Skin of body (tissue), 2 donors: ENCODE results near the gene TMEM158. TPM values are rescaled to one million over a fixed set of nuclear protein-coding genes. Genes with fewer than 3 reads are reported as not detected.

Experiments used
- DNase-seq: peaks from one replicate; lab custom pipeline; 2025; lab: John Stamatoyannopoulos, UW
- total RNA-seq: library from RNA; depleted of rRNA; stranded (reverse); fragments of >200 nt; gene quantifications from one replicate; pipeline ENCODE4 v1.2.3, GENCODE V29; 2014

Gene TMEM158
- total RNA-seq, 1 donor from 2014 or later = 2.4 TPM

DNA sequence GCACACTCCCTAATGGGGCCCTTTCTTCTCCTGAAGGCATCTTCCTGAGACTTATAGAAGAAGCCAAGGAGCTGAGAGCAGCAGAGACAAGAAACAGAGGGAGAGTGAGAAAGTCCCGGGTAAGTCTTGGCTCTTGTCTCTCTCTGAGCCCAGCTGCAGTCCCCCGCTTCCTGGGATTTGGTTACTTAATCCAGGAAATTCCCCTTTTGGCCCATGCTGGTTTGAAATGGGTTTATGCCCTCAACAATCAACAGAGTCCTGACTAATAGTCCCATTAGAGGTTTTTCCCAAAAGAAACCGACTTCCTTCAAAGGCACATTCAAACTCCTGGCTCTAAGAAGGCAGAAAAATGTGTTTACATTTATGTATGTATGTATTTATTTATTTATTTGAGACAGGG, 22.0 kb downstream of the TMEM158 start:
- DNase-seq = no peak

DNA sequence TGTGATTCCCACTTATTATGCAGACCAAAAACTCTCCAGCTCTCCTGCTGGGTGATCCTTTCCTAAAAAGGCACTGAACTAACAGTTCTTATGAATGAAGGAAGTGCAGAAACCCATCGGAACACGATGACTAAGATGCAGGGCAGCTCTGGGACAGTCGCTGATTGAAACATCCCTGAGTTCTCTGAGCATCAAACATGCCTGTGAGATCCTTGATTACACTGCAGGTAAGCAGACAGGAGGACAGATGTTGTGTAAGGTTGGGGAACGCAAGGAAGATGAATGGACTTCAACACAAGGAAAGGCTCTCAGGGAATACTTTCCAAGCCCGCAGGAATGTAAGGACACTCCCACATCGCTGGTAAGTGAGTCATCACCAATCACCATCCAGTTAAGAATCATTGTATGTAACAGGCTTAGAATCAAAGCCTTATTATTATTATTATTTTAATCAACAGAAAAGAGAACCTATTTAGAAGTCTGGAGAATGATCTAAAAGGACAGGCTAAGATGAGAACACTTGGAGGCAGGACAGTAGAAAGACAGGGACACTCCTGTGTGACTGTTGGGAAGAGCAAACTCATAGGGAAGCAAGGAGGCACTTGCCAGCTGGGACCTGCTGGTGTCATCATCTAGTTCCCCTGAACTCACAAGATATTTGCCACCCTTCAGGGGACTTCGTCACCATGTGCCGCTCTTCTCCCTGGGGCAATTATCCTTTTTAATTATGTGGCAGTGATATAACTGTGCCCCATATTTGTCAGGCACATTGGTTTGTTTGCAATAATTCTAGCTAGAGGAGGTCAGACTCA, 26.0 kb downstream of the TMEM158 start:
- DNase-seq = no peak

DNA sequence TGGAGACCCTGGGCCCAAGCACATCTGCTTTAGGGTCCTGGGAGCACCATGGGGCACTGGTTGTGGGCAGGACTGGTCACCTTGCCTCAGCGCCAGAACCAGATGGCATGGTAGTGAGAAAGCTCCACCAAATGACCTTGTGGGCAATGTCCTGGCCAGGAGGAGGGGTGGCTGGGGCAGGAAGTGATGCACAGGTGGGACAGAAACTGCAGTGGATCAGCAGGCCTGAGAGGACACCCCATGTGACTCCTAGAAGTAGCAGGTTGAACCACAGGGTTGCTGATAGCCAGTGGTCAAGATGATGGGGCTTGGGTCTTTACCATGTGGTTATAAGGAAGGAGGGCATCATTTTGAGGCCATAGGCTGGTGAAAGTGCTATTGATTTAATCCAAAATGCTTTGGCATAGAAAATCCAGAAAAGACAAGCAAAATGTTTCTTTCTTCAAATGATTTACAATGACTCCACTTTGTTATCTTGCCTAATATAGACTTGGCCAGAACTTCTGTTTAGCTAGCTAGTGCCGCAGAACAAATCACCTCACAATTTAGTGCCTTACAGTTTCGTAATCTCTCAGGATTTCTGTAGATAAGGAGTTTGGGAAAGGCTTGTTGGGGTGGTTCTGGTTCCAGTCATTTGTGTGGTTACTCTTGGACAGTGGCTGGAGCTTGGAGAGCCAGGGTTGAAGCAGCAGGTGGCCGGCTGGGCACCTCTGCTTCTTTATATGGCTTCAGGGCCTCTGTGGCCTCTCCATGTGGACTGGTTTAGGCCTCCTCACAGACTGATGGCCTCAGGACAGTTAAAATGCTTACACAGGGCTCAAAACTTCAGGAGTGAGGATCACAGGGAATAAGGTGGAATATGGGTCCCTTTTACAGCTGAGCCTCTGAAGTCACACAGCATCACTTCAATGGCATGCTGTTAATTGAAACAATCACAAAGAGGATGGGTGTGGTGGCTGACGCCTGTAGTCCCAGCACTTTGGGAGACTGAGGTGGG, 27.5 kb downstream of the TMEM158 start:
- DNase-seq = no peak

DNA sequence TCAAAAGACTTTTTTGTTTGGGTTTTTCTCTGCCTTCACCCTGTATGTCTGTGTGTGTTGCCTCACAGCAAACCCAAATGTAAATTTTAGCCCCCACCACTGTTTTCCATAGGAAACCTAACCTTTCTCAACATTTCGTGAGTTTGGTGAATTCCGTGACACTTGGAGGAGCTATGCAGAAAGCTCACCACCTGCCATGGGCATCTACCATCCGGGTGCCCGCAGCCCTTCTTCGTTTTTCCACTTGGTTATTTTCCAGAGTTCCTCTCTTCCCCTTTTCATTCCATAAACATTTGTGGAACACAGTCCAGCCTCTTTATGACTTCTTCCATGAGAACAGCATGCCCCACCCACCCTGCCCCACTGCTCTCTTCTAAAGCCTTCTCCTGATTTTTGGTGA, 31.3 kb downstream of the TMEM158 start:
- no peak for DNase-seq

DNA sequence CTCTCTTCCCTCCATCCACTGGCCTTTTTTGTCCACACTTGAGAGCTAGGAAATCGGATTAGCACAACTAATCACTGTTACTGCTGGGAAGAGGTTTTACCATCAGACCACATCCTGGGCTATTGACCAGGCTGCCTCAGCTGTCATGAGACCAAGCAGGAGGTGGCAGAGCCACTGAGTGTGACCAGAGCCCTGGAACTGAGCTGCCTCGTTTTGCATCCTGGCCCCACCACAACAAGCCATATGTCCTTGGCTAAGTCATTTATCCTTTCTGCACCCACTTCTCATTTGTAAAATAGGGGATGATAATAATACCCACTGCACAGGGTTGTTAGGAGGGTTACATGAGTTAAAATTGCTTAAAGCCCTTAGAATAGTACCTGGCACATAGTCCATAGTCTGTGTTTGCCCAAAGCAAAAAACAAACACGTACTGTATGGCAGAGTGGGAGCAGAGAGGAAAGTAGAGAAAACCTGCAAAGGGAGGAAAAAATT, 34.1 kb downstream of the TMEM158 start:
- DNase-seq = no peak

DNA sequence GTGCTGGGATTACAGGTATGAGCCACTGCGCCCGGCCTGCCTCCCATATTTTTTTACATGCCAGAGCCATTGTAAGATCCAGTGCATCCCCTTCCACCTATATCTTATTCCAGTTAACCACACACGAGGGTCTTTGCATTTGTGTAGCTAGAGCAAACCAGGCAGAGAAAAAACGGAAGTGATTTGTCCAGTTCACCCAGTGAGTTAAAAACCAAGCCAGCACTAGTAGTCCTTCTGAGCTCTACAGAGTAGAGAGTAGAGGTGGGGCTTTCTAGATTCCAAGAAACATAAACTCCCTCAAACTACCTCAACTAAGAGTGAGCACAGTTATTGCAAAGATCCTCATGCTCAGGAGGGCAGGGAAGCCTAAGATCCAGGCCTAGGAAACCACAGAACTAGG, 34.7 kb downstream of the TMEM158 start:
- no peak for DNase-seq

DNA sequence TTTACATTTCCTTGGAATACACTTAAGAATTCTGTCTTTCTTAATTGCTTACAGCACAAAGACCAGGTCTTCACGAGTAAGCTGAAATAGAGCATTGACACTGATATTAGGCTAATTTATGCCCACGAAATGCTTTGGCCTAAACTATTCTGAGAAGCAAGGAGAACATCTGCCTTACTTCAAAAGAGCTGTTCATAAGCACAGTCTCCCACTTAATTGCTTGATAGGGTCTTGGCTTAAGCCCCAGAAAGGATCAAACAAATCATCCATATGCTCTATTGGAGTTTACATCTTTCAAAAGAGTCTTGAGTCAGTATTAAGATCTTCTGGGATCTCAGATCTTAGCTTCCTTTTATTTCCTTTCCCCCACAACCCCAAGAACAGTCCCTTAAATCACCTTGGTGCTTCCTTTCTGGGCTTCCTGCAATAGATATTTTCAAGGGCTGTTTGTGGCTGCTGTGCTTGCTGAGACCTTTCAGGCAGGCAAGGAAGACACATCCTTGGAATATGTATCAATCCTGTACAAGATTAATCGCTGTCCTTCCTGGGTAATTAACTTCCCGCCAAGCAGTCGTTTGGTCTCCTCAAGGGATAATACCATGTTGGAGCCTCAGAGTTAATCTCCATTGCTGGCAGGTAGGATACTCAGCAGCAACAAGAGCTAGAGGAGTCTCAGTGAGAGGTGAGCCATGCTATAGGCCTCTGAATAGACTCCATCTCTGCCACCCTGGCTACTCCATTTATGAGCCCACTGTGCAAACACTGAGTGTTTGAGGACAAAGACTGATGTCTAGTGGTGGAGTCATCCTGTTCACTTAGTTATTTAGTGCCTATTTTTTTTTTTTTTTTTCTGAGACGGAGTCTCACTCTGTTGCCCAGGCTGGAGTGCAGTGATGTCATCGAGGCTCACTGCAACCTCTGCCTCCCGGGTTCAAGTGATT, 37.1 kb downstream of the TMEM158 start:
- DNase-seq = no peak

DNA sequence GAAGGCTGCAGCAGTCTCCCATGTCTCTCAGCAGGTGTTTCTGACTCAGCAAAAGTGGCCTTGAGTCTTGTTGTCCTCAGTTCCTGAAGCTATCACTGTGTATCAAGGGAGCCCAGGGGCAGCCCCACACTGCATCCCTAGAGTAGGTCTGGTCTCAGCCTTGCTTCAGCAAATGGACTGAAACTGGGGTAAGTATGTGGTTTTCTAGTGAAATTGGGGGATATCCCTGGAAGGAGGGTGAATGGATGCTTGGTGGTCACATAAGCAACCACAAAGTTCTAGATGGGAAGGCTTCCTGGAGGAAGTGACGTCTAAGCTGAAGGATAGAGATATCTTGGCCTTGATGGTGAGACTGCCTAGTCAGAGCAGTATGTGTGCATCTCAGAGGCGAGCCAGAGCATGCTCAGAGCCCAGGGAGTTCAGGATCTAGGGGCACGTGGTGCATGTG, 38.4 kb downstream of the TMEM158 start:
- no peak for DNase-seq

DNA sequence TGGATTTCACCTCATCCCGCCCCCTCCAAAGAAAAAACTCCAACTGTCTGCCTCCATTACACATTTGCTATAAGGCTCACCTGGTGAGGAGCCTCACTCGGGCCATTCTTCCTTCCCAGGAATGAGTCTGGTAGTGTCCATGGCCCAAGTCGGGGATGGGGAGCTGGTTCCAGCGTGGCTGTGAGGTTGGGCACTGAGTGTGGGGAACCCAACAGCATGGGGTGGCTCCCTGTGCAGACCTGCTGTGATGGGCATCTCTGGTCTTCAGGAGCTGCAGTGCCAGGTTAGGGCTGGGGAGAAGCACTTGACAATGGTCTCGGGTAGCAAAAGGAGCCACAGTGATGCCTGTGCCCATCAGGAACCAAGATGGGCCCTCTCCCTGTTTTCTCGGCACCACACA, 39.2 kb downstream of the TMEM158 start:
- no peak for DNase-seq

DNA sequence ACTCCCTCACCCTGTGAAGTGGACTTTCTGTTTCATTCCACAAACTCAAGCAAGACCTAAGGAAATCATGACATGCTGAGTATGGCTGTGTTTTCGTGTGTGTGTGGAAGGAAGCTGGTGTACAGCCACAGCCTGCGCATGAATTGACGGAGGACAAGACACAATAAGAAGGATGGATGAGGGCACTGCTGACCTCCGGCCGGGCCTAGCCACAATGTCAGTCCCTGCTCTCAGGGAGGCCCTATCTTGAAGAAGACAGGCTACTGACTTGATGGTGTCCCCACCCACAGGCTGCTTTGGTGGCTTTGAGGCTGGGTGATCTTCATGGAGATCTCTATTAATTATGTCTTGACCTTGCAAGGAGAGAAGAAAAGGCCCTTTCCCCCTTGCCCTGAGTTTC, 40.6 kb downstream of the TMEM158 start:
- DNase-seq = no peak

DNA sequence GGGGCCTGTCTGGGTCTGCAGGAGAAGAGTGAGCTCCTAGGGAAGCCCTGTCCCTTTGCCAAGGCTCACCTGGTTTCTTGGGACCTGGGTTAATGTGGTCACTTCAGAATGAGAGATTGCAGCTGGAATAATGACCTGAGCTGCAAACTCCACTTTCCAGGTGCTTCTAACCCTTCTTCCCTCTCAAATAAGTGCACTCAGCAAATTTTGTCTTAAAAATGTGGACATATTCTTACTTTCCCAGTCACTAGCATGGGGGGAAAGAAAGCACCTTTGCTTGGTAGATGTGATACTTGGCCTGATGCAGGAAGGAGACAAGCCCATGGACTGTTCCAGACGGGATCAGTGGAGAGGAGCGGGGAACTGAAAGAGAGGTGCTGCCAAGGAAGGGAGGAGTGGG, 41.0 kb downstream of the TMEM158 start:
- no peak for DNase-seq

DNA sequence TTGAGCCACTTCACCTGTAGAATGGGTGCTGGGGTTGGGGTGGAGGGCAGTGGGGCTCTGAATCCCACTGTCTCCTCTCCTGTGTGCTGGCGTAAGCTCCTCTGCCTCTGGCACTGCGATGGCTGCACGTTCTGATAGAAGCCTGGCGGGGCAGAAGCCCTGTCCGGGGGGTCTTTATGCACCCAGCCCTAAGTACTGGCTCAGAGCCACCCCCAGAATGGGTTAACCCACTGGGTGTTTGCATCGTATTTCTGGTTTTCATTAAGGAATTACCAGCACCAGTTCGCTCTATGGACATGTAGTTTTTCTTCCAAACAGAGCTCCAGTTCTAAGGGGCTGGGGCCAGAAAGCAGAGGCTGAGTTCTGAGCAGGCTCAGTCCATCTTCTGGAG, 42.2 kb downstream of the TMEM158 start:
- DNase-seq = no peak

DNA sequence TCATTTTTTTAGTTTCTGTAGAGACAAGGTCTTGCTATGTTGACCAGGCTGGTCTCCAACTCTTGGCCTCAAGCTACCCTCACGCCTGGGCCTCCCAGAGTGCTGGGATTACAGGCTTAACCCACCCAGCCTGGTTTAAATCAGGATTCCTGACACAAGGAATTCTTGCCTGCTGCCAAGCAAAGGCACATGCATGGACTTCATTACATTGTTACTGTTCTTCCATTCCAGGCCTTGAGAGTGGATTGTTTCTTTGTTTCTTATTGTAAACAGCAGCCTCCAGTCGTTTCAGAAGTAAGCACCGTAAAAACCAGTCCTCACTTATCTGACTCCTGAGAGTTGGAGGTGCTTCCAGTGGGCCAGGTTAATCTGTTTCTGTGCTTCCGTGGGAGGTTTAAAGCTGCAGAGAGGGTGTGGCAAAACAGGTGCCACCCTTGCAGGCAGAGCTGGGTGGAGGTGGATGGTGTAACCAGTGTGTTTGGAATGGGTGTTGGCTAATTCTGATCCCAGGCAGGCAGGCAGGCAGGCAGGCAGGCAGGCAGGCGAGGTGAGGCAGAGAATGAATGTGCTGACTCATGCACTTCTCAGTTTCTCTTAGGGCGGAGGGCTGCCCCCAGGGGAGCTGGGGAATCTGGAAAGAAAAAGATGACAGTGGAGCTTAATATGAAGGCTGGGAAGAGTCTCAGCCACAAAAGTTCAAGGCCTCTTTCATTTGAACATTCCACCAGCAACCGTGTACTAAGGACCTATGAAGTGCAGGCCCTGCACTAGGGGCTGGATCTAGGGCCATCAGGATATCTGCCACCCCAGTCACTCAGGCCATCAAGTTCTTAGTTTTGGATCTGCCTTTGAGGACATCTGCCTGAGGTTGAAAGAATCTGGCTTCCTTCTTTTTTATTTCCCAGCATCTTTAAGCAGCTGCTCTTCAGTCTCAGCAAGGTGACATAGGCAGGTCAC, 42.9 kb downstream of the TMEM158 start:
- peak; percentile 42 for DNase-seq

DNA sequence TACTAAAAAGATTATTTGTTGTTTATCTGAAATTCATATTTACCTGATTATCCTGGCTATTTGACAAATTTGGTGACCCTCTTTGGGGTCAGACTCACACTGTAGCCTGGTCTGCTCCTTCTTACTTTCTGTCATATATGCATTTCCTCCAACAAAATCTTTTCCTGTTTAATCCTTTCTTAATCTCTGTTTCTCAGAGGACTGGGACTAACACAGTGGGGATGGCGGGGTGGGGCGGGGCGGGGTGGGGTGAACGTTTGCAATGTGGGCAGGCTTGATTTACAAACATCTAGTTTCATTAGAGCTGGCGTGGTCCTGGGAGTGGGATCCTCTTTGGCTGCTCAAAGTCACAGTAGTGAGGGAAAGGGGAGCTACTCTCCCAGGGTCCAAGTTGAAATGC, 44.6 kb downstream of the TMEM158 start:
- DNase-seq = no peak

DNA sequence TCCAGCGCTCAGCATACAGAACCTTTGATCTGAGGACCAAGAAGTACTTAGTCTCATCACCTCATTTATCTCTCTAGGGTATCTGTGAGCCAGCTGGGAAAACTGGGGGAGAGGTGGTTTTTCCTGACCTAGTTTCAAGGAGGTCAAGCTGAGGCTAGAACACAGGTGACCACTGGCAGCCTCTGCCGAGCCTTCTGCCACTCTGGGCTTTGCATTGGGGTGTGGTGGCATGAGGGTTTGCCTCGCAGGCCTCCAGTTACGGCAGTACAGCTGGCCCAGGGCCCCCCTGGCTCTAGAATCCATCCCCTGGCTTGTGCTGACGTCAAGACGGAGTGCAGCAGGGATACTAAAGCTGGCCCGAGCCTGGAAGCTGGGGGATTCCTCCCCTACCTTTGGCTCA, 45.2 kb downstream of the TMEM158 start:
- DNase-seq = no peak

DNA sequence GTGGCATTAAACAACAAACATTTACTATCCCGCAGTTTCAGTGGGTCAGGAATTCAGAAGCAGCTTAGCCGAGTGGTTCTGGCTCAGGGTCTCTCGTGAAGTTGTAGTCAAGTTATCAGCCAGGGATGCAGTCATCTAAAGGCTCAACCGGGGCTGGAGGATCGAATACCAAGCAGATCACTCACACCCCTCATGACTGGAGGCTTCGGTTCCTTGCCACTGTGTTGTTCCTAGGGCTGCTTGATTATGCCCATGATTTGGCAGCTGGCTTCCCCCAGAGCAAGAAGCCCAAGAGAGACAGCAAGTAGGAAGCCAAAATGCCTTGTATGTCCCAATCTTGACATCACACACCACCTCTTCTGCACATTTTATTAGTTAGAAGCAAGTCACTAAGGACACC, 46.0 kb downstream of the TMEM158 start:
- no peak for DNase-seq

DNA sequence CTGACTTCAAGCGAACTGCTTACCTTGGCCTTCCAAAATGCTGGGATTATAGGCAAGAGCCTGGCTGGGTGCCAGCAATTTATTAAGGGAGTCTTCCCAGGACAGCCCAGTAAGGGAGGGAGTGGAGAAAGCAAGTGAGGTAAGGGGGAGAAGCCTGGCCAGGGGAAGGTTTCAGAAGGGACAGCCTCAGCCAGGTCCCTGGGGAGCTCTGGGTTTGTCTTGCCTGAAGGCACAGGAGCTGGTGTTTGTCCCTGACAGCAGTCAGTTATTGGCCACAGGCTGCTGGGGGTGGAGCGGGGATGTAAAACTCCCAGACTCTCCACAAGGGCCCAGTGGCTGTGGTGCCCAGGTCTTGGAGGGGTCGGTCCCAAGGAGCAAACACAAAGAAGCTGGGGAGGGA, 46.9 kb downstream of the TMEM158 start:
- DNase-seq = no peak

DNA sequence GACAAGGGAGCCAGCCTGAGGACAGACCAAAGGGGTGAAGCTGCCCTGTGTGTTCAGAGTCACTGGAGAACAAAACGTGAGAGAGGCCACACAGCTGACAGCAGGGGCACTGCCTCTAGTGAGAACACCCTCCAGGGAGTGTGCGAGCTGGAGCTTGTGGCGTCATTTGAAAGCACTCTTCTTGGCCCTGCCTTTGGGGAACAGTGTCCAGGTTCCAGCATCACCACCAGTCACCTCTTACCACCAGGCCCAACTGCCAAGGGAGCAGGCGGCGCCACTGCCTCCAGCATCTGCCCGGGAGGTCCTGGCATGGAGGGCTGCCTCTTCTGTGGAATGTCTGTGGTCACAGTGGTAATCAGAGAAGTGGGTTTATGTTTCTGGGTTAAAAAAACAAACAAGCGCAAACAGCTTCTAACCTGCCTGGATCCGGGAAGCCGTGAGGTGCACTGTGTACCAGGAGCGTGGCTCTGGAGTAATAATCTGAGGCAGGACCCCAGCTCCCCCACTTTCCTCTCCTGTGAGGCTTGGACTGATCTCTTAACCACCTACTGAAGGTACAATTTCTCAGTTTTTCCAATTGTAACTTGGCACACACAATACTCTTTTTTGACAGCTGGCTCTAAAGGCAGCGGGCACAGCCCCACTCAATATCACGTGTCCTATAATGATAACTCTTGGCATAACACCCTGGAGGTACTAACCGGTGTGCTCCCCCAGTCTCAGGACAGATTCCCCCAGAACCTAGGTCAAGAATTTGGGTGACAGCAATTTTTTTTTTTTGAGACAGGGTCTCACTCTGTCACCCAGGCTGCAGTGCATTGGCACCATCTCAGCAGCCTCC, 47.7 kb downstream of the TMEM158 start:
- no peak for DNase-seq

DNA sequence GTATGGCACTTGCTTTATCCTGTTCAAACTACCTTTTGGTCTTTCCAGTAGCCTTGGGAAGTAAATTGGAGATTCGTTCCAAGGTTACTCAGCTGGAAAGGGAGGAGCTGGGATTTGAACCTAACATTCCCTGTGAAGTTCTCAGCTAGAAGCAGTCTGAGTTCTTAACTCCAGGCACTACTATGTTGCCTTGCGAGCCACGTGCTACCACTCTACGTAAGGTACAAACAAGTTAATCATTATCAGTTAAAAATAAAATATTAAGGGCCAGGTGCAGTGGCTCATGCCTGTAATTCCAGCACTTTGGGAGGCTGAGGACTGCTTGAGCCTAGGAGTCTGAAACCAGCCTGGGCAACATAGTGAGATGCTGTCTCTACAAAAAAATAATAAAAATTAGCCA, 49.2 kb downstream of the TMEM158 start:
- no peak for DNase-seq
